CD4-positive, CD25-positive, alpha-beta regulatory T cell (primary cell): ENCODE results near the gene CATSPERB. TPM values are rescaled to one million over a fixed set of nuclear protein-coding genes. Genes with fewer than 3 reads are reported as not detected.
A peak's percentile ranks its signal among the peaks of the same experiment; 100 is the strongest.
"Not testable (repeated sequence)": the region's sequence is repeated elsewhere in the genome, so short reads cannot be mapped to it uniquely, and the experiment has no call there.

ENCODE experiments used
- ATAC-seq, 2 donors: fragments of 150-1000 bp; cut with Tn5 transposase; one replicate each; pipeline ENCODE4 v1.10.0; 2021; ENCODE audit warnings: low read depth in 2 of 2, moderate number of reproducible peaks in 2 of 2, moderate library complexity in 1 of 2
- DNase-seq, 3 donors: peaks; one replicate each; pipeline versions ENCODE4 v3.0.0 to v3.0.0-alpha.2; 2012 to 2022; ENCODE audit warnings: mixed read lengths in 1 of 3
- H3K27ac ChIP-seq: one replicate; pipeline ENCODE4 v1.7.0; 2013; ENCODE audit warnings: mild to moderate bottlenecking, low read length; ENCODE audit not compliant: insufficient read depth, poor library complexity, severe bottlenecking
- H3K27me3 ChIP-seq: one replicate; pipeline ENCODE4 v1.7.0; 2013; ENCODE audit warnings: low read length; ENCODE audit not compliant: control insufficient read depth, insufficient read depth
- H3K36me3 ChIP-seq: one replicate; pipeline ENCODE4 v1.7.0; 2013; ENCODE audit warnings: mild to moderate bottlenecking, low read length, moderate library complexity; ENCODE audit not compliant: control insufficient read depth, insufficient read depth
- H3K4me1 ChIP-seq: 2 replicates; pipeline ENCODE4 v1.7.0; 2013; ENCODE audit warnings: mild to moderate bottlenecking, low read length; ENCODE audit not compliant: insufficient read depth, control insufficient read depth, poor library complexity, severe bottlenecking
- H3K4me3 ChIP-seq: one replicate; pipeline ENCODE4 v1.7.0; 2013; ENCODE audit warnings: low read depth, mild to moderate bottlenecking, low read length, moderate library complexity
- H3K9me3 ChIP-seq, 2 experiments: 1 replicate in 1 of 2; 2 replicates in 1 of 2; pipeline ENCODE4 v1.7.0; 2013; ENCODE audit warnings: low read length in 2 of 2, mild to moderate bottlenecking in 1 of 2, moderate library complexity in 1 of 2; ENCODE audit not compliant: control insufficient read depth in 2 of 2
- H3K27ac Mint-ChIP-seq, 3 donors: one replicate each; pipeline ENCODE4 v1.8.0; 2020 to 2022; ENCODE audit warnings: mild to moderate bottlenecking in 3 of 3, mixed read lengths in 3 of 3, moderate library complexity in 2 of 3
- H3K27me3 Mint-ChIP-seq: one replicate; pipeline ENCODE4 v1.8.0; 2022; ENCODE audit warnings: mild to moderate bottlenecking, mixed read lengths
- H3K36me3 Mint-ChIP-seq: one replicate; pipeline ENCODE4 v1.8.0; 2020; ENCODE audit warnings: mixed read lengths
- H3K4me1 Mint-ChIP-seq, 4 donors: one replicate each; pipeline ENCODE4 v1.8.0; 2020 to 2022; ENCODE audit warnings: mixed read lengths in 4 of 4, mild to moderate bottlenecking in 1 of 4
- H3K4me3 Mint-ChIP-seq, 4 donors: one replicate each; pipeline ENCODE4 v1.8.0; 2020 to 2022; ENCODE audit warnings: mild to moderate bottlenecking in 4 of 4, mixed read lengths in 4 of 4, moderate library complexity in 3 of 4
- H3K9me3 Mint-ChIP-seq, 7 donors: one replicate each; pipeline ENCODE4 v1.8.0; 2020 to 2022; ENCODE audit warnings: mixed read lengths in 7 of 7, mild to moderate bottlenecking in 3 of 7, moderate library complexity in 2 of 7
- polyA plus RNA-seq, 4 donors: library from polyadenylated mRNA; unstranded; fragments of 300-500 nt; fragmentation: Illumina TruSeq; gene quantifications; one replicate each; pipeline ENCODE4 v1.2.3, GENCODE V29; 2021
- total RNA-seq: library from RNA; stranded (reverse); gene quantifications from one replicate; pipeline ENCODE4 v1.2.3, GENCODE V29; 2022

CATSPERB gene
- total and polyA plus RNA-seq, 5 donors from 2014 or later = 0.24 to 2.7 TPM; not detected in 3

DNA sequence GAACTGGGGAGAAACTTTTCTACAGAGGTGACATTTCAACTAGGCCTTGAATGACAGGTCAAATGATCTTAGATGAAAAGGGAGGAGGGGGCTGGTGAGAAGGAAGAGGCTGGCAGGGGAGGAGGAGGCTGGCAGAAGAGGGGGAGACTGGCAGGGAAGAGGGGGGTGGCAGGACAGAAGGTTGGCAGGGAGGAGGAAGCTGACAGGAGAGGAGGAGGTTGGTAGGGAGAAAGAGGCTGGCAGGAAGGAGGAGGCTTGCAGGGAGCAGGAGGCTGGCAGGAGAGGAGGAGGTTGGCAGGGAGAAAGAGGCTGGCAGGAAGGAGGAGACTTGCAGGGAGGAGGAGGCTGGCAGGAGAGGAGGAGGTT, 158.4 kb downstream of the CATSPERB start:
- Histone ChIP-seq H3K27ac (no peak overlapping the region), H3K27me3 (no peaks in the 10 kb centered on the region), H3K36me3 (no peaks in the 10 kb centered on the region), H3K4me1 (peaks cover 7% of the 10 kb centered on the region), H3K9me3 (no peaks in the 10 kb centered on the region), H3K4me3 (no peak overlapping the region)
- H3K9me3 Mint-ChIP-seq = peaks cover 0 to 6% (median 0%) of the 10 kb centered on the region in 7 donors
- ATAC-seq (no peak), DNase-seq (no peak)
- H3K27ac Mint-ChIP-seq = no peak overlapping the region
- H3K4me1 Mint-ChIP-seq = peaks cover 0 to 14% (median 10%) of the 10 kb centered on the region in 4 donors
- H3K27me3 Mint-ChIP-seq = peaks cover 44% of the 10 kb centered on the region
- no peaks in the 10 kb centered on the region for H3K36me3 Mint-ChIP-seq
- H3K4me3 Mint-ChIP-seq = peak overlapping the region; percentile 37 to 66 (median 62)

- no peak overlapping the region for H3K4me3 ChIP-seq
- H3K27me3 ChIP-seq = no peaks in the 10 kb centered on the region
- H3K36me3 ChIP-seq = no peaks in the 10 kb centered on the region
- peaks cover 42% of the 10 kb centered on the region for H3K27me3 Mint-ChIP-seq
- no peak for DNase-seq
- no peak overlapping the region for H3K27ac Mint-ChIP-seq
- peaks cover 7% of the 10 kb centered on the region for H3K4me1 ChIP-seq
- H3K27ac ChIP-seq = no peak overlapping the region
- H3K9me3 Mint-ChIP-seq = peaks cover 0 to 6% (median 0%) of the 10 kb centered on the region in 7 donors
- H3K4me1 Mint-ChIP-seq = peaks cover 0 to 14% (median 10%) of the 10 kb centered on the region in 4 donors
- H3K9me3 ChIP-seq = no peaks in the 10 kb centered on the region
- H3K36me3 Mint-ChIP-seq = no peaks in the 10 kb centered on the region
- ATAC-seq = no peak
- H3K4me3 Mint-ChIP-seq = no peak overlapping the region
Observed at GRCh38 chr14:91570021-91570420, 161.9 kb downstream of the CATSPERB start.

- Histone ChIP-seq H3K27me3 (no peaks in the 10 kb centered on the region), H3K4me1 (peaks cover 4% of the 10 kb centered on the region), H3K4me3 (no peak overlapping the region), H3K36me3 (no peaks in the 10 kb centered on the region), H3K27ac (no peak overlapping the region), H3K9me3 (no peaks in the 10 kb centered on the region)
- no peak overlapping the region for H3K27ac Mint-ChIP-seq
- peaks cover 0 to 6% (median 0%) of the 10 kb centered on the region in 7 donors for H3K9me3 Mint-ChIP-seq
- no peaks in the 10 kb centered on the region for H3K36me3 Mint-ChIP-seq
- H3K4me3 Mint-ChIP-seq = no peak overlapping the region
- peaks cover 0 to 7% (median 5%) of the 10 kb centered on the region in 4 donors for H3K4me1 Mint-ChIP-seq
- DNase-seq (no peak), ATAC-seq (no peak)
- H3K27me3 Mint-ChIP-seq = peaks cover 35% of the 10 kb centered on the region
Observed at GRCh38 chr14:91569301-91569700, 162.6 kb downstream of the CATSPERB start.

- H3K27ac Mint-ChIP-seq = no peak overlapping the region
Observed at GRCh38 chr14:91568626-91569025, 163.3 kb downstream of the CATSPERB start.

DNA sequence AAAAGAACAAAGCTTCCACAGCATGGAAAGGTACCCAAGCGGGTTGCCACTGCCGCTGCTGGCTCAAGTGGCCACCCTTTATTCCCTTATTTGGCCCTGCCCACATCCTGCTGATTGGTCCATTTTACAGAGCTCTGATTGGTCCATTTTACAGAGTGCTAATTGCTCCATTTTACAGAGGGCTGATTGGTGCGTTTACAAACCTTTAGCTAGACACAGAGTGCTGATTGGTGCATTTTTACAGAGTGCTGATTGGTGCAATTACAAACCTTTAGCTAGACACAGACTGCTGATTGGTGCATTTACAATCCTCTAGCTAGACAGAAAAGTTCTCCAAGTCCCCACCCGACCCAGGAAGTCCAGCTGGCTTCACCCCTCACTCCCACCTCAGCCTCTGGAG, 164.1 kb downstream of the CATSPERB start:
- not testable (repeated sequence) for H3K36me3 Mint-ChIP-seq, H3K27me3 ChIP-seq, ATAC-seq, H3K27ac Mint-ChIP-seq, H3K9me3 ChIP-seq, H3K4me1 ChIP-seq, H3K36me3 ChIP-seq, H3K4me3 ChIP-seq, H3K4me1 Mint-ChIP-seq, DNase-seq, H3K4me3 Mint-ChIP-seq, H3K27ac ChIP-seq, H3K9me3 Mint-ChIP-seq
- peaks cover 38% of the 10 kb centered on the region for H3K27me3 Mint-ChIP-seq

More at GRCh38 chr14:91568626-91569025, 163.3 kb downstream of the CATSPERB start:
- Mint-ChIP-seq H3K4me3 (no peak overlapping the region), H3K36me3 (no peaks in the 10 kb centered on the region), H3K4me1 (peaks cover 0 to 7% (median 4%) of the 10 kb centered on the region in 4 donors), H3K27me3 (peaks cover 37% of the 10 kb centered on the region), H3K9me3 (peaks cover 0 to 6% (median 0%) of the 10 kb centered on the region in 7 donors)
- H3K27ac ChIP-seq = no peak overlapping the region
- no peaks in the 10 kb centered on the region for H3K36me3 ChIP-seq
- no peaks in the 10 kb centered on the region for H3K27me3 ChIP-seq
- H3K9me3 ChIP-seq = no peaks in the 10 kb centered on the region
- no peak for ATAC-seq
- DNase-seq = no peak
- no peak overlapping the region for H3K4me3 ChIP-seq
- no peaks in the 10 kb centered on the region for H3K4me1 ChIP-seq

- Histone ChIP-seq H3K36me3 (no peaks in the 10 kb centered on the region), H3K27ac (no peak overlapping the region), H3K27me3 (peaks cover 3% of the 10 kb centered on the region), H3K9me3 (no peaks in the 10 kb centered on the region), H3K4me3 (no peak overlapping the region), H3K4me1 (no peaks in the 10 kb centered on the region)
- Mint-ChIP-seq H3K27me3 (peaks cover 47% of the 10 kb centered on the region), H3K27ac (peak overlapping the region in 1 of 3 donors; percentile 18), H3K4me3 (no peak overlapping the region), H3K4me1 (no peaks in the 10 kb centered on the region), H3K36me3 (peaks cover 3% of the 10 kb centered on the region), H3K9me3 (peaks cover 0 to 9% (median 2%) of the 10 kb centered on the region in 7 donors)
- ATAC-seq (no peak), DNase-seq (no peak)
Observed at GRCh38 chr14:91555531-91555930, 176.4 kb downstream of the CATSPERB start.

- no peaks in the 10 kb centered on the region for H3K4me1 ChIP-seq
- Mint-ChIP-seq H3K27me3 (peaks cover 41% of the 10 kb centered on the region), H3K9me3 (peaks cover 0 to 7% (median 2%) of the 10 kb centered on the region in 7 donors), H3K36me3 (peaks cover 3% of the 10 kb centered on the region), H3K27ac (no peak overlapping the region), H3K4me3 (no peak overlapping the region), H3K4me1 (no peaks in the 10 kb centered on the region)
- no peak for DNase-seq
- no peaks in the 10 kb centered on the region for H3K9me3 ChIP-seq
- no peak for ATAC-seq
- no peak overlapping the region for H3K27ac ChIP-seq
- H3K36me3 ChIP-seq = no peaks in the 10 kb centered on the region
- H3K27me3 ChIP-seq = peaks cover 3% of the 10 kb centered on the region
- H3K4me3 ChIP-seq = no peak overlapping the region
Observed at GRCh38 chr14:91554535-91555332, 177.2 kb downstream of the CATSPERB start.

- Histone ChIP-seq H3K27me3 (no peaks in the 10 kb centered on the region), H3K4me1 (no peaks in the 10 kb centered on the region), H3K4me3 (no peak overlapping the region), H3K36me3 (no peaks in the 10 kb centered on the region), H3K27ac (no peak overlapping the region), H3K9me3 (no peaks in the 10 kb centered on the region)
- DNase-seq (no peak), ATAC-seq (no peak)
- Mint-ChIP-seq H3K27me3 (peaks cover 41% of the 10 kb centered on the region), H3K27ac (no peak overlapping the region), H3K4me3 (no peak overlapping the region), H3K4me1 (no peaks in the 10 kb centered on the region), H3K36me3 (no peaks in the 10 kb centered on the region), H3K9me3 (peaks cover 0 to 5% (median 0%) of the 10 kb centered on the region in 7 donors)
Observed at GRCh38 chr14:91548108-91548507, 183.8 kb downstream of the CATSPERB start.
